SK-N-SH treated with all-trans-retinoic acid at 6 μM for 48 hours (cell line): ENCODE data around the gene NEK10.

ENCODE experiments used
- ARNTL ChIP-seq: fragments of 450-650 bp; formaldehyde crosslinking; IDR thresholded peaks from 2 replicates; pipeline ENCODE4 v1.5.0; 2020; ENCODE audit warnings: low read depth, mild to moderate bottlenecking, moderate library complexity, borderline replicate concordance
- PPARA ChIP-seq: fragments of 250-450 bp; sonication (Bioruptor Pico); IDR thresholded peaks from 2 replicates; pipeline ENCODE4 v1.5.0; 2020; ENCODE audit warnings: mild to moderate bottlenecking, borderline replicate concordance
- RARB ChIP-seq: fragments of 250-450 bp; sonication (Bioruptor Pico); IDR thresholded peaks from 2 replicates; pipeline ENCODE4 v1.8.0; 2021; ENCODE audit warnings: mild to moderate bottlenecking, moderate library complexity

DNA sequence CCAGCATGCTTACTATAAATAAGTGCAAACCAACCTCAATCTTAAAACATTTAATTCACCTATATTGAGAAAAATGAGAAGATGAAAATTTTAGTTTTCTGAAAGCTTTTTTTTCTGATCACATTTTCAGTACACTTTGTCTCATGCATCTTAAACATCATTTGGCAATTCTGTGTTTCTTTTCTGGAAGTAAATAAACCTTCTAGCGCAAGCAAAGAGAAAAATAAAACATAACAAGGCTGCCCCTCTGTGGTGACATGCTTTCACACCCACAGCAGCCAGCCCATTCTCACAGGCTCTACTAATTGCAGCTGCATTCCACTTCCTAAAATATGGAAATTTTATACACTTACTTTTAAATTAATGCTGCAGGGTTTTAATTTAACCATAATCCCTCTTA is 90.1 kb downstream of the NEK10 start:
- no peak for TF ChIP-seq PPARA
- TF ChIP-seq RARB (CRISPR knock-in tag), result no peak
- TF ChIP-seq ARNTL (CRISPR knock-in tag), result no peak
